SK-N-SH (cell line): ENCODE data around the gene KRTAP5-3. TPM values are rescaled to one million over a fixed set of nuclear protein-coding genes. Genes with fewer than 3 reads are reported as not detected.

Experiments used
- CTCF ChIA-PET: fragments of 300-600, 350-600 bp; formaldehyde crosslinking; extraction: SDS; loops from one replicate; lab custom pipeline; 2021; lab: Yijun Ruan, JAX
- POLR2A ChIA-PET: fragments of 350-600 bp; sonication (Branson Sonifier 250); formaldehyde crosslinking; extraction: SDS; loops from one replicate; lab custom pipeline; 2020; ENCODE audit warnings: antibody characterized with exemption, inconsistent platforms; lab: Yijun Ruan, JAX
- DNase-seq: peaks from one replicate; pipeline ENCODE4 v3.0.0; 2012
- H2AFZ ChIP-seq: fragments of 200-600 bp; sonication (generic); 2 replicates; pipeline ENCODE4 v1.8.1; 2016; ENCODE audit warnings: antibody characterized with exemption, mild to moderate bottlenecking, low read depth
- H3F3A ChIP-seq: fragments of 200-600 bp; sonication (generic); replicated peaks from 2 replicates; pipeline ENCODE3; 2016; ENCODE audit warnings: antibody characterized with exemption, mild to moderate bottlenecking; ENCODE audit not compliant: insufficient read depth
- H3K27ac ChIP-seq, 2 experiments: fragments of 200-500 bp in 1 of 2; fragments of 200-600 bp in 1 of 2; sonication (Bioruptor generic) in 1 of 2; sonication (generic), shearing (Covaris generic) in 1 of 2; 2 replicates each; pipeline versions ENCODE4 v1.5.1 to v1.6.1; 2014 to 2016; ENCODE audit warnings: low read depth in 2 of 2, inconsistent platforms in 1 of 2, low read length in 1 of 2, mild to moderate bottlenecking in 1 of 2, mixed read lengths in 1 of 2
- H3K27me3 ChIP-seq: fragments of 200-600 bp; sonication (generic), shearing (Covaris generic); 2 replicates; pipeline ENCODE4 v1.6.1; 2016; ENCODE audit warnings: mixed run types; ENCODE audit not compliant: insufficient read depth
- H3K36me3 ChIP-seq, 2 experiments: fragments of 200-500 bp in 1 of 2; fragments of 200-600 bp in 1 of 2; sonication (Bioruptor generic) in 1 of 2; sonication (generic) in 1 of 2; replicated peaks in 1 of 2; 2 replicates each; pipeline versions ENCODE3 to v1.5.1; 2014 to 2016; ENCODE audit warnings: low read length in 1 of 2, mild to moderate bottlenecking in 1 of 2; ENCODE audit not compliant: insufficient read depth in 2 of 2, control insufficient read depth in 1 of 2
- H3K4me1 ChIP-seq, 2 experiments: fragments of 200-500 bp in 1 of 2; fragments of 200-600 bp in 1 of 2; sonication (Bioruptor generic) in 1 of 2; sonication (generic), shearing (Covaris generic) in 1 of 2; 2 replicates each; pipeline versions ENCODE4 v1.5.1 to v1.6.1; 2014 to 2016; ENCODE audit warnings: low read depth in 1 of 2, low read length in 1 of 2, mixed run types in 1 of 2; ENCODE audit not compliant: insufficient read depth in 2 of 2, control insufficient read depth in 1 of 2
- H3K4me2 ChIP-seq: fragments of 200-600 bp; sonication (generic), shearing (Covaris generic); 2 replicates; pipeline ENCODE4 v1.6.1; 2017; ENCODE audit warnings: mixed run types
- H3K4me3 ChIP-seq, 2 experiments: fragments of 200-500 bp in 1 of 2; fragments of 200-600 bp in 1 of 2; sonication (Bioruptor generic) in 1 of 2; sonication (generic), shearing (Covaris generic) in 1 of 2; 2 replicates each; pipeline versions ENCODE4 v1.5.1 to v1.8.1; 2014 to 2016; ENCODE audit warnings: low read depth in 2 of 2, inconsistent platforms in 1 of 2, low read length in 1 of 2, mild to moderate bottlenecking in 1 of 2, mixed read lengths in 1 of 2, moderate library complexity in 1 of 2
- H3K79me2 ChIP-seq: fragments of 200-600 bp; sonication (generic); 2 replicates; pipeline ENCODE4 v1.8.1; 2017; ENCODE audit warnings: mild to moderate bottlenecking; ENCODE audit not compliant: insufficient read depth
- H3K9ac ChIP-seq: fragments of 200-600 bp; sonication (generic); 2 replicates; pipeline ENCODE4 v1.6.1; 2017; ENCODE audit warnings: mixed run types
- H3K9me2 ChIP-seq: fragments of 200-600 bp; sonication (generic); 2 replicates; pipeline ENCODE4 v1.6.1; 2017; ENCODE audit warnings: mixed run types
- H3K9me3 ChIP-seq: fragments of 200-600 bp; sonication (generic); 2 replicates; pipeline ENCODE4 v1.6.1; 2017; ENCODE audit warnings: mixed run types, mild to moderate bottlenecking, moderate library complexity
- H4K20me1 ChIP-seq: fragments of 200-600 bp; sonication (generic); 2 replicates; pipeline ENCODE4 v1.6.1; 2017; ENCODE audit warnings: mild to moderate bottlenecking, mixed run types; ENCODE audit not compliant: insufficient read depth
- CHD2 ChIP-seq: fragments of 150-350 bp; IDR thresholded peaks from 2 replicates; pipeline ENCODE4 v1.6.1; 2018; ENCODE audit warnings: low read length; ENCODE audit not compliant: partially characterized antibody
- ELF1 ChIP-seq: IDR thresholded peaks from 2 replicates; pipeline ENCODE4 v1.4.0; 2012
- EZH2phosphoT487 ChIP-seq: fragments of 200-600 bp; sonication (generic); IDR thresholded peaks from 2 replicates; pipeline ENCODE4 v1.6.1; 2017; ENCODE audit warnings: low read depth, mixed run types, mild to moderate bottlenecking, antibody characterized with exemption, moderate library complexity, borderline replicate concordance
- FOSL2 ChIP-seq: IDR thresholded peaks from 2 replicates; pipeline ENCODE4 v1.4.0; 2012; ENCODE audit warnings: low read depth, mild to moderate bottlenecking, moderate library complexity, borderline replicate concordance
- FOXJ3 ChIP-seq: sonication (generic); formaldehyde crosslinking; IDR thresholded peaks from 2 replicates; pipeline ENCODE4 v1.5.1; 2020; ENCODE audit warnings: mild to moderate bottlenecking, missing genetic modification reagents
- FOXM1 ChIP-seq: IDR thresholded peaks from 2 replicates; pipeline ENCODE4 v1.4.0; 2012; ENCODE audit warnings: low read depth, mild to moderate bottlenecking
- GATA2 ChIP-seq: sonication (generic); formaldehyde crosslinking; IDR thresholded peaks from 2 replicates; pipeline ENCODE4 v1.5.0; 2020; ENCODE audit warnings: mild to moderate bottlenecking, missing genetic modification reagents
- MXI1 ChIP-seq: IDR thresholded peaks from 2 replicates; pipeline ENCODE4 v1.6.1; 2012; ENCODE audit warnings: mild to moderate bottlenecking, low read depth, low read length, improper control_type of control experiment
- NFIC ChIP-seq: IDR thresholded peaks from 2 replicates; pipeline ENCODE4 v1.4.0; 2012; ENCODE audit warnings: borderline replicate concordance
- POLR2AphosphoS5 ChIP-seq: IDR thresholded peaks from 2 replicates; pipeline ENCODE4 v1.6.1; 2012; ENCODE audit warnings: low read depth, low read length
- RCOR1 ChIP-seq: fragments of 150-350 bp; IDR thresholded peaks from 2 replicates; pipeline ENCODE4 v1.6.1; 2017; ENCODE audit warnings: antibody characterized with exemption, low read length
- RXRA ChIP-seq: IDR thresholded peaks from 2 replicates; pipeline ENCODE4 v1.4.0; 2012; ENCODE audit warnings: low read depth, mild to moderate bottlenecking, borderline replicate concordance
- SMC3 ChIP-seq: IDR thresholded peaks from 2 replicates; pipeline ENCODE4 v1.6.1; 2012; ENCODE audit warnings: low read depth, low read length, improper control_type of control experiment
- TAF1 ChIP-seq: IDR thresholded peaks from 2 replicates; pipeline ENCODE4 v1.6.1; 2012; ENCODE audit warnings: low read depth, mild to moderate bottlenecking, low read length, moderate library complexity, borderline replicate concordance
- TCF12 ChIP-seq: IDR thresholded peaks from 2 replicates; pipeline ENCODE4 v1.4.0; 2012
- YY1 ChIP-seq: IDR thresholded peaks from 2 replicates; pipeline ENCODE4 v1.4.0; 2012; ENCODE audit warnings: low read depth, mild to moderate bottlenecking
- WGBS: methylation state at CpG from one replicate; pipeline ENCODE4 v1.1.6; 2017; ENCODE audit warnings: low lambda C conversion rate; 5-methylcytosine and 5-hydroxymethylcytosine counted together
- polyA plus RNA-seq, 3 experiments: library from polyadenylated mRNA; depleted of rRNA; stranded (reverse); fragments of >200 nt; gene quantifications; 2 replicates each; pipeline ENCODE4 v1.2.3, GENCODE V29; 2012
- TF ChIP-seq, protein P1 (sequence below): IDR thresholded peaks from 2 replicates; pipeline ENCODE4 v1.4.0; 2012; ENCODE audit warnings: low read depth, borderline replicate concordance
- TF ChIP-seq, protein P2 (sequence below): IDR thresholded peaks from 2 replicates; pipeline ENCODE4 v1.4.0; 2012; ENCODE audit warnings: low read depth, borderline replicate concordance
- TF ChIP-seq, protein P3 (sequence below): fragments of 150-350 bp; IDR thresholded peaks from 2 replicates; pipeline ENCODE4 v1.6.1; 2016; ENCODE audit warnings: mild to moderate bottlenecking, low read depth, low read length
- TF ChIP-seq, protein P4 (sequence below): fragments of 150-350 bp; IDR thresholded peaks from 2 replicates; pipeline ENCODE4 v1.6.1; 2017; ENCODE audit warnings: antibody characterized with exemption, low read length, low read depth, borderline replicate concordance

Gene KRTAP5-3
- polyA plus RNA-seq, 1 of the 3 experiments (the other 2 are of a cell fraction), result not detected

DNA sequence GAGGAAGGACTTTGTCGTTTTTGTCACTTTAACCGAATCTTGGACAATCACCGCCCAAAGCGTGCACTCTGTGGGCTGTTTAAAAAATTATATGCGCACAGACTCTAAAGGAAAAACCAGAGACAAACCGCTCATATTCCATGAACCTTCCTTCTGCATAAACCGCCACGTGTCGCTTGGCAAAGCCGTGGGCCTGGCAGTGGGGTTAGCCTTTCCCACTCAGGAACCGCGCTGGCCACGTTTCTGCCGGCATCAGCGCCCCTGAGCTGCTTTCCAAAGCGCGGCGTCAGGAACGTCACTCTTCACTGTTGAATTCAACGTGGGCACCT lies 44.1 kb upstream of the KRTAP5-3 start:
- H3K36me3 ChIP-seq, result no peaks in the 10 kb centered on the region
- ChIA-PET POLR2A (interaction anchor here (0.5 to 3.0 kb wide), 7 partner anchors 13 to 541 kb away, joined by 3 to 11 read pairs (median 5); no protein-coding TSS in a partner anchor), CTCF (interaction anchor here (0.6 to 9.9 kb wide), 105 partner anchors 12 to 545 kb away, joined by 3 to 277 read pairs (median 5); partner anchors contain the start of genes H19, KRTAP5-5, SYT8 and TH)
- H2AFZ ChIP-seq, result no peak overlapping the region
- no peaks in the 10 kb centered on the region for H3K27me3 ChIP-seq
- TF ChIP-seq MXI1 (no peak), GATA2 (CRISPR knock-in tag) (no peak), FOSL2 (no peak), YY1 (no peak)
- TF ChIP-seq, protein P1, sequence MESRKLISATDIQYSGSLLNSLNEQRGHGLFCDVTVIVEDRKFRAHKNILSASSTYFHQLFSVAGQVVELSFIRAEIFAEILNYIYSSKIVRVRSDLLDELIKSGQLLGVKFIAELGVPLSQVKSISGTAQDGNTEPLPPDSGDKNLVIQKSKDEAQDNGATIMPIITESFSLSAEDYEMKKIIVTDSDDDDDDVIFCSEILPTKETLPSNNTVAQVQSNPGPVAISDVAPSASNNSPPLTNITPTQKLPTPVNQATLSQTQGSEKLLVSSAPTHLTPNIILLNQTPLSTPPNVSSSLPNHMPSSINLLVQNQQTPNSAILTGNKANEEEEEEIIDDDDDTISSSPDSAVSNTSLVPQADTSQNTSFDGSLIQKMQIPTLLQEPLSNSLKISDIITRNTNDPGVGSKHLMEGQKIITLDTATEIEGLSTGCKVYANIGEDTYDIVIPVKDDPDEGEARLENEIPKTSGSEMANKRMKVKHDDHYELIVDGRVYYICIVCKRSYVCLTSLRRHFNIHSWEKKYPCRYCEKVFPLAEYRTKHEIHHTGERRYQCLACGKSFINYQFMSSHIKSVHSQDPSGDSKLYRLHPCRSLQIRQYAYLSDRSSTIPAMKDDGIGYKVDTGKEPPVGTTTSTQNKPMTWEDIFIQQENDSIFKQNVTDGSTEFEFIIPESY, result no peak
- H3K4me3 ChIP-seq, result peak overlapping the region in 1 of 2 experiments; percentile 25; a peak in 1 of 4 replicates
- no peak for DNase-seq
- H3K9me3 ChIP-seq, result no peaks in the 10 kb centered on the region
- no peaks in the 10 kb centered on the region for H3K79me2 ChIP-seq
- no peak overlapping the region for H3K27ac ChIP-seq
- H3K9me2 ChIP-seq, result no peaks in the 10 kb centered on the region
- H3K9ac ChIP-seq, result no peak overlapping the region
- H3K4me1 ChIP-seq, result peaks cover 0 to 27% of the 10 kb centered on the region in 2 experiments; a peak in 1 of 4 replicates
- H3F3A ChIP-seq, result no peaks in the 10 kb centered on the region
- no peak overlapping the region for H3K4me2 ChIP-seq
- H4K20me1 ChIP-seq, result no peaks in the 10 kb centered on the region
- 54% methylated on average over 20 of the region's 20 CpGs for WGBS

DNA sequence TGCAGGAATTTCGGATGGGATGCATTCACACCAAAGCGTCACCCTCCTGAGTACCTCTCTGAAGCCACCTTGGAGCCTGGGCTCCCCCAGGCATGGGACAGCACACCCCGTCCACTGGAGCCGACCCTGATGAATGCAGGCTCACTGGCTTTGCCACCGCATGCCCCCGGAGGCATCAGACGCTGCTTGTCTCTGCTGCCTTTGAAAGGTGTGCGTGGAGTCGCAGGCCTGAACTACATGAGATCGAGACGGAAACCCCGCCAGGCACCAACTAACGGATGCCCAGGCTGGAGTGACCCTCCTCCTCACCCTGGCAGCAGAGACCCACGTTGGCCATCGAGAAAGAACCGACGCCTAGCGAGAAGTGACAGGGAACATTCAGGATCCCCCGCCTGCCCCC lies 43.8 kb upstream of the KRTAP5-3 start:
- Histone ChIP-seq H3F3A (no peaks in the 10 kb centered on the region), H3K27me3 (no peaks in the 10 kb centered on the region), H3K9ac (no peak overlapping the region), H3K36me3 (no peaks in the 10 kb centered on the region), H3K9me2 (no peaks in the 10 kb centered on the region), H3K4me2 (no peak overlapping the region), H3K27ac (no peak overlapping the region), H3K79me2 (no peaks in the 10 kb centered on the region), H2AFZ (no peak overlapping the region), H3K9me3 (no peaks in the 10 kb centered on the region), H3K4me3 (no peak overlapping the region), H4K20me1 (no peaks in the 10 kb centered on the region), H3K4me1 (peaks cover 0 to 27% of the 10 kb centered on the region in 2 experiments; a peak in 1 of 4 replicates)
- ChIA-PET POLR2A (interaction anchor here (0.5 to 3.0 kb wide), 6 partner anchors 12 to 541 kb away, joined by 3 to 11 read pairs (median 5); no protein-coding TSS in a partner anchor), CTCF (interaction anchor here (0.6 to 9.9 kb wide), 103 partner anchors 11 to 546 kb away, joined by 3 to 277 read pairs (median 5); partner anchors contain the start of genes H19, KRTAP5-5, SYT8 and TH)
- 60% methylated on average over 17 of the region's 19 CpGs for WGBS
- DNase-seq, result peak; percentile 28
- TF ChIP-seq NFIC (no peak), RXRA (no peak), CHD2 (no peak), FOXM1 (no peak), POLR2AphosphoS5 (no peak), RCOR1 (no peak), SMC3 (no peak), TAF1 (no peak), EZH2phosphoT487 (no peak), TCF12 (no peak), GATA2 (CRISPR knock-in tag) (no peak), FOXJ3 (CRISPR knock-in tag) (no peak), ELF1 (no peak)
- TF ChIP-seq, protein P2, sequence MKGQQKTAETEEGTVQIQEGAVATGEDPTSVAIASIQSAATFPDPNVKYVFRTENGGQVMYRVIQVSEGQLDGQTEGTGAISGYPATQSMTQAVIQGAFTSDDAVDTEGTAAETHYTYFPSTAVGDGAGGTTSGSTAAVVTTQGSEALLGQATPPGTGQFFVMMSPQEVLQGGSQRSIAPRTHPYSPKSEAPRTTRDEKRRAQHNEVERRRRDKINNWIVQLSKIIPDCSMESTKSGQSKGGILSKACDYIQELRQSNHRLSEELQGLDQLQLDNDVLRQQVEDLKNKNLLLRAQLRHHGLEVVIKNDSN, result no peak
- TF ChIP-seq, protein P1, result no peak
- TF ChIP-seq, protein P3, sequence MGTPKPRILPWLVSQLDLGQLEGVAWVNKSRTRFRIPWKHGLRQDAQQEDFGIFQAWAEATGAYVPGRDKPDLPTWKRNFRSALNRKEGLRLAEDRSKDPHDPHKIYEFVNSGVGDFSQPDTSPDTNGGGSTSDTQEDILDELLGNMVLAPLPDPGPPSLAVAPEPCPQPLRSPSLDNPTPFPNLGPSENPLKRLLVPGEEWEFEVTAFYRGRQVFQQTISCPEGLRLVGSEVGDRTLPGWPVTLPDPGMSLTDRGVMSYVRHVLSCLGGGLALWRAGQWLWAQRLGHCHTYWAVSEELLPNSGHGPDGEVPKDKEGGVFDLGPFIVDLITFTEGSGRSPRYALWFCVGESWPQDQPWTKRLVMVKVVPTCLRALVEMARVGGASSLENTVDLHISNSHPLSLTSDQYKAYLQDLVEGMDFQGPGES, result no peak
- TF ChIP-seq, protein P4, sequence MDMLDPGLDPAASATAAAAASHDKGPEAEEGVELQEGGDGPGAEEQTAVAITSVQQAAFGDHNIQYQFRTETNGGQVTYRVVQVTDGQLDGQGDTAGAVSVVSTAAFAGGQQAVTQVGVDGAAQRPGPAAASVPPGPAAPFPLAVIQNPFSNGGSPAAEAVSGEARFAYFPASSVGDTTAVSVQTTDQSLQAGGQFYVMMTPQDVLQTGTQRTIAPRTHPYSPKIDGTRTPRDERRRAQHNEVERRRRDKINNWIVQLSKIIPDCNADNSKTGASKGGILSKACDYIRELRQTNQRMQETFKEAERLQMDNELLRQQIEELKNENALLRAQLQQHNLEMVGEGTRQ, result no peak
